HG02938 (cell line): ENCODE data around the gene CUEDC2.
"Not testable (repeated sequence)": the region's sequence is repeated elsewhere in the genome, so short reads cannot be mapped to it uniquely, and the experiment has no call there.

ENCODE experiments used
- ATAC-seq: cut with Tn5 transposase; IDR thresholded peaks from one replicate; pipeline ENCODE4 v1.9.1; 2021; ENCODE audit warnings: mild to moderate bottlenecking, moderate library complexity; ENCODE audit not compliant: unreplicated experiment

CUEDC2 gene

DNA sequence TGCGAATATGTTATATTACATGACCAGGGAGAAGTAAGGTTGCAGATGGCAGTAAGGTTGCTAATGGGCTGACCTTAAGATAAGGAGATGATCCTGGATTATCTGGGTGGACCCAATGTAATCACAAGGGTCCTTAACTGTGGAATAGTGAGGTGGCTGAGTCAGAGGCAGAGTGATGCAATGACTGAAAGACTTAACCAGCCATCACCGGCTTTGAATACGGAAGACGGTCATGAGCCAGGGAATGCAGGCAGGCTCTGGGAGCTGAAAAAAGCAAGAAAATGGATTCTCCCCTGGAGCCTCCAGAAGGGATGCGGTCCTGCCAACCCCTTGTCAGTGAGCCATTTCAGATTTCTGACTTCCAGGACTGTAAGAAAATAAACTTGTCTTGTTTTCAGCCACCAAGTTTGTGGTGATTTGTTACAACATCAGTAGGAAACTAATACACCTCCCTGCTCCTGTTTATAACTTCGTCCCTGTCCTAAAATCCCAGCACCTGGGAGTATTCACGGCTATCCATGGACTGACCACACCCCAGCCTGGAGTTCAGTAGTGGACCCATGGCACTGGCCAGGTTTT is 23.6 kb upstream of the CUEDC2 start:
- ATAC-seq: no peak

DNA sequence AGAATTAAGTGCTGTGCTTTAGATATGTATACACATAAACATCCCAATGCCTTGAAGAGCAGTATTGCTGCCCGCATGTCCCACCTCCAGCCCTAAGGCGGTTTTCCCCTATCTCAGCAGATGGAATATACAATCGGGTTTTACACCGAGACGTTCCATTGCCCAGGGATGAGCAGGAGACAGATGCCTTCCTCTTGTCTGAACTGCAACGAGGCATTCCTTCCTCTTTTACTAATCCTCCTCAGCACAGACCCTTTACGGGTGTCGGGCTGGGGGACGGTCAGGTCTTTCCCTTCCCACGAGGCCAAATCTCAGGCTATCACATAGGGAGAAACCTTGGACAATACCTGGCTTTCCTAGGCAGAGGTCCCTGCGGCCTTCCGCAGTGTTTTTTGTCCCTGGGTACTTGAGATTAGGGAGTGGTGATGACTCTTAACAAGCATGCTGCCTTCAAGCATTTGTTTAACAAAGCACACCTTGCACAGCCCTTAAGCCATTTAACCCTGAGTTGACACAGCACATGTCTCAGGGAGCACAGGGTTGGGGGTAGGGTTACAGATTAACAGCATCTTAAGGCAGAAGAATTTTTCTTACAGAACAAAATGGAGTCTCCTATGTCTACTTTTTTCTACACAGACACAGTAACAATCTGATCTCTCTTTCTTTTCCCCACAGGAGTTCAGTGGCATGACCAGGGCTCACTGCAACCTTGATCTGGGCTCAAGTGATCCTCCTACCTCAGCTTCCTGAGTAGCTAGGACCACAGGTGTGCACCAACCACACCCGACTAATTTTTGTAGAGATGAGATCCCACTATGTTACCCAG is 22.5 kb upstream of the CUEDC2 start:
- ATAC-seq: not testable (repeated sequence)

DNA sequence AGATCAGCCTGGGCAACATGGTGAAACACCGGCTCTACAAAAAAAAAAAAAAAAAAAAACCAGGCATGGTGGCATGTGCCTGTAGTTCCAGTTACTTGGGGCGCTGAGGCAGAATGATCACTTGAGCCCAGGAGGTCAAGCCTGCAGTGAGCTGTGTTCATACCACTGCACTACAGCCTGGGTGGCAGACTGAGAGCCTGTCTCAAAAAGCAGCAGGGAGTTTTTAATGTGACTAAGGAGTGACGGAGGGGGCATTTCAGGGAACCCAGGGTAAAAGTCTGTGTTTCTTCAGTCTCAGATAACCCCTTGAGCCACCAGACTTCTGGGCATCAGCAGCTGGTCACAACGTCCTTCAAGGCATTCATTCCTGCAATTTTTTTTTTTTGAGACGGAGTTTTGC is 21.1 kb upstream of the CUEDC2 start:
- no peak for ATAC-seq

GRCh38 chr10:102452672-102453340 is 20.4 kb upstream of the CUEDC2 start:
- ATAC-seq: no peak

DNA sequence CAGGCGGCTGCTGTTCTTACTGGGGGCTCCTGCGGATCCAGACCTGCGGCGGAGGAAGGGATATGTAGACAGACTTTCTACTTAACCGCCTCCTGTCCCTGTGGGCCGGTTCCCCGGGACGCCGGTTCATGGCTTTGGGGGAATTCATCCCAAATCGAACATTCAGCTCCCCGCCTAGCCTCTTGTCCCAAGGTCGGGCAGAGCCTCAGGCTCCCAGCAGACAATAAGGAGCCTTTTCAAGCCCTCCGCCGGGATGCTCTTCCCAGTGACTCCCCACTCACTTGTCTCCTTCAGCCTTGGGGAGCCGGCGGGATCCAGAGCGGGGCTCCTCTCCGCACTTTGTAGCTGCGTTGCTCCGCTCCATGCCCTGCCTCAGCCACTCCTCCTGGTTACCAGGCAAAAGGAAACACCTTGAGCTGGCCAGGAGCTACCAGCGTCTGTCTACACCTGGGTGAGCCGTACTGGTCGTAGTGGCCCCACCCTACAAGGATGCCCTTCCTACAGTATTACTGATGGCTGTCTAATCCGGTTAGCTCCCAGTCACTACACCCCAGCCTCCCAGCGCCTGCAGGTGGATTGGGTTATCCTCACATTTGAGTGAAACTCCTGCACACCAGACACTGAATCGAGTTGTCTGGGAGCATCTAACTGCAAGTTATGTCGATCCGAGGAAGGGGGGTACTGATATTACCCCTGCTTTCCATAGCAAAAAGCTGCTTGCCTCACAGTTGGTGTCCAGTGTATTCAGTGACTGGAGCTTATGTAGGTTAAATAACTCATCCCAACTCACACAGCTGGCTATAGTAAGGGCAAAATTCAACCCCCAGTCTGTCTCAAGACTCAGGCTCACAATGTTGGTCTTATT is 19.0 kb upstream of the CUEDC2 start, which contains the start of gene C10orf95:
C10orf95 (minus strand) TSS at position 439 of the 865 bp plus-strand sequence. CDS start 450 bp downstream, outside the sequence.
- no peak for ATAC-seq

GRCh38 chr10:102450374-102451104 is 18.2 kb upstream of the CUEDC2 start:
- peak; percentile 60 for ATAC-seq

DNA sequence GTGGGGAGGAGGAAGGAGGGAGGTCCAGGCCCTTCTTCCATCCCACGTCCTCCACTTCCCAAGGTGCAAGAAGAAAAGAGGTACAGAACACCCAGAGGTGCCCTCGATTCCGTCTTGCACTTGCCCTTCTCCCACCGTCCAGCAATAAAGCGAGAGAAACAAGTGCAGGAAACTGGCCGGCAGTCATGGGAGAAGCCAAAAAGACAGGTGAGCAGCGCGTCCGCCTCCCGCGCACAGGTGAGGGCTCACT is 17.7 kb upstream of the CUEDC2 start:
- ATAC-seq: no peak

GRCh38 chr10:102449321-102450123 is 17.1 kb upstream of the CUEDC2 start:
- no peak for ATAC-seq

- no peak for ATAC-seq
These were observed 12.5 kb upstream of the CUEDC2 start for GRCh38 chr10:102444851-102445250.

- no peak for ATAC-seq
These were observed 6.0 kb upstream of the CUEDC2 start for GRCh38 chr10:102438374-102438773.

GRCh38 chr10:102437515-102437914 is 5.1 kb upstream of the CUEDC2 start:
- ATAC-seq: no peak

- no peak for ATAC-seq
These were observed 3.9 kb upstream of the CUEDC2 start for GRCh38 chr10:102436312-102436711.

DNA sequence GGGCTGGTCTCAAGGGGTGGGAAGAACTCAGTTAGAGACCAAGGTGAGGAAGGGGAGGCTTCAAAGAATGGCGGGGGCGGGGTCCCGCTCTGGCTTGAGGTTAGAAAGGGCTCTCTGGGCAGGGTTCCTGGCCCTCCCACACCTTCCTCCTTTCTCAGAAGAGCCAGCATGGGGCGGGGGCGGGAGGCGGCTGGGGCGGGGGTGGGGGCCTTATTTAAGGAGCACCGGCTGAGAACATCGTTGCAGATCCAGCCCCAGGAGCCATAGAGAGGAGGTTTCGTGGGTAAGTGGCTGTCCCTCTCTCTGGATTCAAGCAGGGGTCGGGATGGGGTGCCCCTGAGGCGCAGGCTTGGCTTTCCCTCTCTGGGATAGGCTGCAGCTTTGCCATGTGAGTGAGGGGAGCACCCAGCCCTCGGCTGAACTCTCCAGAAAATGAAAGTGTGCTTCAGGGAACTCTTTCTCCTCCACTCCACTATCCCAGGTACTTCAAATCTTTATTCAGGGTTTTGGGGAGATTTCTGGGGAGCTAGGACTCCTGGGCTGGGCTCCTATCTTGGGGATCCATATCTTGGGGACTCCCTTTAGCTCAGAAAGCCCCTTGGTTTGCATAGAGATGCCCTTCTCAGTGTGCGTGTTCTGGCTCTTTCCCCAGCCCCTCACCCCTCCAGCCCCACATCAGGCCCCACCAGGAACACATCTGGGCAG is 3.3 kb upstream of the CUEDC2 start:
- ATAC-seq: no peak

- no peak for ATAC-seq
These were observed 2.7 kb upstream of the CUEDC2 start for GRCh38 chr10:102435133-102435497.

- ATAC-seq: no peak
These were observed 2.2 kb upstream of the CUEDC2 start for GRCh38 chr10:102434394-102435132.

DNA sequence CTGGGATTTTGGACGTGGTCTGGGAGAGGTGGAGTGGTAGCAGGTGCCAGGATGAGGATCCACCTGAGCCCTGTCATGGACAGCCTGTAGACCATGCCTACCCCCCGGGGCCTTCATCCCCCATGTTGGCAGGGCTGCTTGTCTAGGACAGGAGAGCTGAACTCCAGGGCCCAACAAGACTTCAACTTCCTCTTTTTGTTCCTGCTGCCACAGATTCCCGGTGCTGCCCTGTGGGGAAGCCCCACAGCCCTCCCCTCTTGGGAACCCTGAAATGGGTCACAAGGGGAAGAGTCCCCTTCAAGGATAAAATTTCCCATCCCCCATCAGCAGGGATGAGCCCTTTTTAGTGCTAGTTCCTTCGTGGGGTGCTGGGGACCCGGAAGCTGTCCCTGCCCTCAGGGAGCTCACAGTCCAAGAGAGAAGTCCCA is 1.3 kb upstream of the CUEDC2 start:
- no peak for ATAC-seq

DNA sequence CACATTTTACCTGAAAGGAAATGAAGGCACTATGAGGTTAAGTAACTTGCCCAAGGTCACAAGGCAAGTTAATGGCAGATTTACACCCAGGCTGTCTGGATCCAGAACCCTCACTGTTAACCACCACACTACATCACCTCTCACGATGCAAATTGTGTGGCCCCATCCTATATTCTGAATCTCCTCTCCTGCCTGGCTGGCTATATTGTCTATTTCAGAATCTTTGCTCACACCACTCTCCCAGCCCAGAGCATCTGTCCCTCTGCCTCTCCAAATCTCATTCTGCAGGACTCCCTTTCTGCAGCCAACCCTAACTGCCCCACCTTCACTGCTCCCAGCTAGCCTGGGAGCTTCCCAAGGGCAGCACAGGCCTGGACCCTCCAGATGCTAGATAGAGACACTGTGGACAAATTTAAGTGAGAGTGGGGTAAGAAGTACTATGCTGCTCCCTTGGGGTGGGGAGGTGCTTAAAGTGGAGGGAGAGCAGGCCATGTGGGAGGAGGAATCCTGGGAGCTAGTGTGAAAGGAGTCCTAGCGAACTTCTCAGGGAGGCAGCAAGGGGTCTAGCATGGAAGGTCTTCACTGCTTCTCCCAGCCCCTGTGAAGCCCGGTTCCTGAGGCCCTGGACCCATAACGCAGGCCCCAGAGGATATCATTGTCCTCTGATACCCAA is 786 bp downstream of the CUEDC2 start:
- no peak for ATAC-seq

GRCh38 chr10:102429468-102429867 is 2.9 kb downstream of the CUEDC2 start:
- no peak for ATAC-seq
